Nephron (organoid): ENCODE results near the gene RNF130.

Experiments used
- H3K27ac Mint-ChIP-seq, 3 experiments: 2 replicates each; pipeline ENCODE4 v1.8.0; 2020; ENCODE audit warnings: mixed read lengths in 3 of 3, mild to moderate bottlenecking in 2 of 3, moderate library complexity in 1 of 3
- H3K27me3 Mint-ChIP-seq: 2 replicates; pipeline ENCODE4 v1.8.0; 2021; ENCODE audit warnings: low read depth, mild to moderate bottlenecking, moderate library complexity, mixed read lengths
- H3K36me3 Mint-ChIP-seq: 2 replicates; pipeline ENCODE4 v1.8.0; 2020; ENCODE audit warnings: low read depth, mixed read lengths
- H3K4me1 Mint-ChIP-seq: 2 replicates; pipeline ENCODE4 v1.8.0; 2020; ENCODE audit warnings: mixed read lengths
- H3K4me3 Mint-ChIP-seq, 3 experiments: 2 replicates each; pipeline ENCODE4 v1.8.0; 2020; ENCODE audit warnings: mild to moderate bottlenecking in 3 of 3, mixed read lengths in 3 of 3, moderate library complexity in 2 of 3
- H3K9me3 Mint-ChIP-seq: 2 replicates; pipeline ENCODE4 v1.8.0; 2020; ENCODE audit warnings: mixed read lengths
- TF ChIP-seq, protein P1 (sequence below), 3 experiments: fragments of 200-600 bp; sonication (generic); IDR thresholded peaks; one replicate each; pipeline ENCODE4 v1.5.0; 2021; ENCODE audit warnings: antibody characterized with exemption in 3 of 3; ENCODE audit not compliant: unreplicated experiment in 3 of 3

Gene RNF130

GRCh38 chr5:180059326-180059725, 12.2 kb downstream of the RNF130 start:
- Mint-ChIP-seq H3K4me3 (no peak overlapping the region), H3K27me3 (no peaks in the 10 kb centered on the region), H3K9me3 (peaks cover 11% of the 10 kb centered on the region), H3K4me1 (peaks cover 2% of the 10 kb centered on the region), H3K36me3 (peaks cover 56% of the 10 kb centered on the region), H3K27ac (no peak overlapping the region)
- TF ChIP-seq, protein P1, sequence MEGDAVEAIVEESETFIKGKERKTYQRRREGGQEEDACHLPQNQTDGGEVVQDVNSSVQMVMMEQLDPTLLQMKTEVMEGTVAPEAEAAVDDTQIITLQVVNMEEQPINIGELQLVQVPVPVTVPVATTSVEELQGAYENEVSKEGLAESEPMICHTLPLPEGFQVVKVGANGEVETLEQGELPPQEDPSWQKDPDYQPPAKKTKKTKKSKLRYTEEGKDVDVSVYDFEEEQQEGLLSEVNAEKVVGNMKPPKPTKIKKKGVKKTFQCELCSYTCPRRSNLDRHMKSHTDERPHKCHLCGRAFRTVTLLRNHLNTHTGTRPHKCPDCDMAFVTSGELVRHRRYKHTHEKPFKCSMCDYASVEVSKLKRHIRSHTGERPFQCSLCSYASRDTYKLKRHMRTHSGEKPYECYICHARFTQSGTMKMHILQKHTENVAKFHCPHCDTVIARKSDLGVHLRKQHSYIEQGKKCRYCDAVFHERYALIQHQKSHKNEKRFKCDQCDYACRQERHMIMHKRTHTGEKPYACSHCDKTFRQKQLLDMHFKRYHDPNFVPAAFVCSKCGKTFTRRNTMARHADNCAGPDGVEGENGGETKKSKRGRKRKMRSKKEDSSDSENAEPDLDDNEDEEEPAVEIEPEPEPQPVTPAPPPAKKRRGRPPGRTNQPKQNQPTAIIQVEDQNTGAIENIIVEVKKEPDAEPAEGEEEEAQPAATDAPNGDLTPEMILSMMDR (IDR thresholded peaks at IDR 0.05; ENCODE audit: unreplicated experiment in 3 of 3) = no peak

GRCh38 chr5:180056153-180056552, 15.4 kb downstream of the RNF130 start:
- Mint-ChIP-seq H3K4me3 (no peak overlapping the region), H3K27ac (no peak overlapping the region), H3K27me3 (no peaks in the 10 kb centered on the region), H3K4me1 (peaks cover 25% of the 10 kb centered on the region), H3K9me3 (peaks cover under 1% of the 10 kb centered on the region), H3K36me3 (peaks cover 40% of the 10 kb centered on the region)
- TF ChIP-seq, protein P1 (IDR thresholded peaks at IDR 0.05; ENCODE audit: unreplicated experiment in 3 of 3) = no peak

GRCh38 chr5:180054226-180054625, 17.3 kb downstream of the RNF130 start:
- no peaks in the 10 kb centered on the region for H3K9me3 Mint-ChIP-seq
- H3K36me3 Mint-ChIP-seq = peaks cover 25% of the 10 kb centered on the region
- peak overlapping the region in 1 of 3 experiments; percentile 3 for H3K27ac Mint-ChIP-seq
- TF ChIP-seq, protein P1 (IDR thresholded peaks at IDR 0.05; ENCODE audit: unreplicated experiment in 3 of 3) = no peak
- H3K4me3 Mint-ChIP-seq = no peak overlapping the region
- no peaks in the 10 kb centered on the region for H3K27me3 Mint-ChIP-seq
- peaks cover 33% of the 10 kb centered on the region for H3K4me1 Mint-ChIP-seq

GRCh38 chr5:180053061-180053602, 18.4 kb downstream of the RNF130 start:
- Mint-ChIP-seq H3K4me3 (no peak overlapping the region), H3K36me3 (peaks cover 18% of the 10 kb centered on the region), H3K27ac (peak overlapping the region in 2 of 3 experiments; percentile 37 to 53), H3K9me3 (no peaks in the 10 kb centered on the region), H3K4me1 (peaks cover 41% of the 10 kb centered on the region), H3K27me3 (no peaks in the 10 kb centered on the region)
- TF ChIP-seq, protein P1 (IDR thresholded peaks at IDR 0.05; ENCODE audit: unreplicated experiment in 3 of 3) = no peak

GRCh38 chr5:180052211-180052818, 19.2 kb downstream of the RNF130 start:
- peaks cover 48% of the 10 kb centered on the region for H3K4me1 Mint-ChIP-seq

More at GRCh38 chr5:180052211-180052818, 19.2 kb downstream of the RNF130 start:
- TF ChIP-seq, protein P1 (IDR thresholded peaks at IDR 0.05; ENCODE audit: unreplicated experiment in 3 of 3) = no peak
- peaks cover 3% of the 10 kb centered on the region for H3K9me3 Mint-ChIP-seq
- peak overlapping the region in 1 of 3 experiments; percentile 6 for H3K27ac Mint-ChIP-seq
- no peaks in the 10 kb centered on the region for H3K27me3 Mint-ChIP-seq
- no peak overlapping the region for H3K4me3 Mint-ChIP-seq
- peaks cover 20% of the 10 kb centered on the region for H3K36me3 Mint-ChIP-seq
